AG09309 (cell line): ENCODE data around the gene GTF3C2.

Experiments
- DNase-seq: peaks from one replicate; pipeline ENCODE4 v3.0.0-alpha.2; 2010; ENCODE audit warnings: low read depth
- H3K4me3 ChIP-seq: 2 replicates; pipeline ENCODE4 v1.5.1; 2011; ENCODE audit warnings: mild to moderate bottlenecking, low read depth, low read length, moderate library complexity; ENCODE audit not compliant: control insufficient read depth
- CTCF ChIP-seq: IDR thresholded peaks from 2 replicates; pipeline ENCODE4 v1.5.1; 2011; ENCODE audit warnings: mild to moderate bottlenecking, low read depth, low read length, inconsistent platforms; ENCODE audit not compliant: insufficient read depth, control insufficient read depth; ENCODE audit errors: missing control alignments

GTF3C2 gene

GRCh38 chr2:27309651-27310050 lies 46.9 kb downstream of the GTF3C2 start:
- no peak overlapping the region for H3K4me3 ChIP-seq
- TF ChIP-seq CTCF: no peak
- no peak for DNase-seq

- DNase-seq: no peak
- TF ChIP-seq CTCF: no peak
- H3K4me3 ChIP-seq: no peak within 1 kb of the TSS
These were observed 48.1 kb downstream of the GTF3C2 start, which contains the start of gene UCN for GRCh38 chr2:27308359-27308881. Gene UCN, minus strand, starts transcription at chr2:27308445. Its CDS starts 550 bp downstream, at chr2:27307895.

GRCh38 chr2:27307545-27308358 lies 48.8 kb downstream of the GTF3C2 start:
- no peak for TF ChIP-seq CTCF
- no peak overlapping the region for H3K4me3 ChIP-seq
- DNase-seq: no peak

- H3K4me3 ChIP-seq: no peak overlapping the region
- DNase-seq: no peak
- TF ChIP-seq CTCF: no peak
These were observed 49.3 kb downstream of the GTF3C2 start for GRCh38 chr2:27307287-27307544.

GRCh38 chr2:27306573-27307286 lies 49.8 kb downstream of the GTF3C2 start:
- TF ChIP-seq CTCF: no peak
- DNase-seq: no peak
- H3K4me3 ChIP-seq: no peak overlapping the region

GRCh38 chr2:27306136-27306535 lies 50.4 kb downstream of the GTF3C2 start:
- H3K4me3 ChIP-seq: no peak overlapping the region
- TF ChIP-seq CTCF: no peak
- DNase-seq: no peak
